ENCODE measurements around the gene ITCH.

ITCH gene

GRCh38 chr20:34459209-34459897, 96.3 kb downstream of the ITCH start:
- DNase-seq (ENCODE audit: low read depth, low spot score), result no peak
- ChIA-PET POLR2A (interaction anchor here (1.0 kb wide), 1 partner anchor 22 kb away, joined by 3 read pairs; no protein-coding TSS in a partner anchor), CTCF (interaction anchor here (0.8 to 1.8 kb wide), 4 partner anchors 9 to 147 kb away, joined by 3 to 10 read pairs (median 5); no protein-coding TSS in a partner anchor)
- H3K4me3 ChIP-seq (ENCODE audit: low read depth, low read length), result no peak overlapping the region
- TF ChIP-seq CTCF (IDR thresholded peaks at IDR 0.05; ENCODE audit: insufficient read depth, low read length, missing control alignments), result no peak

GRCh38 chr20:34461779-34462087, 98.7 kb downstream of the ITCH start:
- no peak overlapping the region for H3K4me3 ChIP-seq (ENCODE audit: low read depth, low read length)
- TF ChIP-seq CTCF (IDR thresholded peaks at IDR 0.05; ENCODE audit: insufficient read depth, low read length, missing control alignments), result no peak
- no peak for DNase-seq (ENCODE audit: low read depth, low spot score)
- ChIA-PET POLR2A (no interaction called here), CTCF (interaction anchor here (1.5 to 1.6 kb wide), 2 partner anchors 63 to 149 kb away, joined by 3 to 7 read pairs; no protein-coding TSS in a partner anchor)

- H3K4me3 ChIP-seq (ENCODE audit: low read depth, low read length), result no peak overlapping the region
- DNase-seq (ENCODE audit: low read depth, low spot score), result no peak
- CTCF ChIA-PET, result interaction anchor here (1.3 to 8.7 kb wide), 3 partner anchors 9 to 156 kb away, joined by 5 to 79 read pairs (median 5); no protein-coding TSS in a partner anchor
- POLR2A ChIA-PET, result no interaction called here
- TF ChIP-seq CTCF (IDR thresholded peaks at IDR 0.05; ENCODE audit: insufficient read depth, low read length, missing control alignments), result no peak
These were observed 105.9 kb downstream of the ITCH start for GRCh38 chr20:34468951-34469350.

GRCh38 chr20:34472246-34472925, 109.3 kb downstream of the ITCH start:
- CTCF ChIA-PET, result interaction anchor here (1.0 to 8.7 kb wide), 6 partner anchors 11 to 282 kb away, joined by 3 to 79 read pairs (median 3); no protein-coding TSS in a partner anchor
- TF ChIP-seq CTCF (IDR thresholded peaks at IDR 0.05; ENCODE audit: insufficient read depth, low read length, missing control alignments), result no peak
- POLR2A ChIA-PET, result no interaction called here
- DNase-seq (ENCODE audit: low read depth, low spot score), result peak; percentile 10
- no peak overlapping the region for H3K4me3 ChIP-seq (ENCODE audit: low read depth, low read length)

- ChIA-PET POLR2A (no interaction called here), CTCF (interaction anchor here (1.0 to 8.7 kb wide), 7 partner anchors 10 to 283 kb away, joined by 3 to 79 read pairs (median 3); no protein-coding TSS in a partner anchor)
- DNase-seq (ENCODE audit: low read depth, low spot score), result no peak
- H3K4me3 ChIP-seq (ENCODE audit: low read depth, low read length), result no peak overlapping the region
- TF ChIP-seq CTCF (IDR thresholded peaks at IDR 0.05; ENCODE audit: insufficient read depth, low read length, missing control alignments), result peak; percentile 30
These were observed 110.3 kb downstream of the ITCH start for GRCh38 chr20:34473262-34473883.
